Endothelial cell of umbilical vein (primary cell): ENCODE results near the gene TPSG1.

Experiments
- EZH2 ChIP-seq: IDR thresholded peaks from 2 replicates; pipeline ENCODE4 v1.6.1; 2012; ENCODE audit warnings: borderline replicate concordance, low read depth, mild to moderate bottlenecking, moderate library complexity, low read length, inconsistent platforms; ENCODE audit not compliant: severe bottlenecking
- FOS ChIP-seq: IDR thresholded peaks from 2 replicates; pipeline ENCODE4 v1.6.1; 2011; ENCODE audit warnings: mild to moderate bottlenecking, low read length, moderate library complexity, borderline replicate concordance; ENCODE audit not compliant: insufficient read depth
- POLR2A ChIP-seq: IDR thresholded peaks from 2 replicates; pipeline ENCODE4 v1.6.1; 2012; ENCODE audit warnings: low read depth, mild to moderate bottlenecking, control low read depth, low read length
- TF ChIP-seq, protein P1 (sequence below), 2 donors: IDR thresholded peaks; 1 replicate in 1 of 2; 2 replicates in 1 of 2; pipeline ENCODE4 v1.5.1; 2011; ENCODE audit warnings: low read length in 2 of 2, mild to moderate bottlenecking in 2 of 2, moderate library complexity in 2 of 2, control low read depth in 1 of 2, inconsistent platforms in 1 of 2, low read depth in 1 of 2; ENCODE audit not compliant: insufficient read depth in 1 of 2; ENCODE audit errors: extremely low read depth in 1 of 2

DNA sequence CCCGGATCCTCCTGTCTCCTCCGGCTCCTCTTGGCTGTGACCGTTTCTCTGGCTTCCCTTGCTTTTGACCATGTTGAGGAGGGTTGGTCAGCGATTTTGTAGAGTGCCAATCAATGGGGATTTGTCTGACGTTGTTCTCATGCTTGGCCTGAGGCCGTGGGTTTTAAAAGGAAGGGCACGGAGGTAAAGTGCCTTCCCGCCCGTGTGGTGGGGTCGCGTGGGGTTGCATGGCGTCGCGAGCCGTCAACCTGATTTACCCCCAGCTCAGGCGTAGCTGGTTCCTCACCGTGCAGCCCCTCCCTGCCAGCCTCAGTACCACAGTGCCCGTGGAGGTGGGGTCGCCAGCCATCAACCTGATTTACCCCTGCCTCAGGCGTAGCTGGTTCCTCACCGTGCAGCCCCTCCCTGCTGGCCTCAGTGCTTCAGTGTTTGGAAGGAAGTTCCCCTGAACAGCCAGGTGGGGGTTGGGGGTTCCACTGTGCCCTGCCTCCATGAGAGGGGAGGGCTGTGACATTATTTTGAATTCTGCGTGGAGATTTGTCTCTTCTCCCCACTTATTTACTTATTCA, 20.5 kb upstream of the TPSG1 start:
- TF ChIP-seq, protein P1, sequence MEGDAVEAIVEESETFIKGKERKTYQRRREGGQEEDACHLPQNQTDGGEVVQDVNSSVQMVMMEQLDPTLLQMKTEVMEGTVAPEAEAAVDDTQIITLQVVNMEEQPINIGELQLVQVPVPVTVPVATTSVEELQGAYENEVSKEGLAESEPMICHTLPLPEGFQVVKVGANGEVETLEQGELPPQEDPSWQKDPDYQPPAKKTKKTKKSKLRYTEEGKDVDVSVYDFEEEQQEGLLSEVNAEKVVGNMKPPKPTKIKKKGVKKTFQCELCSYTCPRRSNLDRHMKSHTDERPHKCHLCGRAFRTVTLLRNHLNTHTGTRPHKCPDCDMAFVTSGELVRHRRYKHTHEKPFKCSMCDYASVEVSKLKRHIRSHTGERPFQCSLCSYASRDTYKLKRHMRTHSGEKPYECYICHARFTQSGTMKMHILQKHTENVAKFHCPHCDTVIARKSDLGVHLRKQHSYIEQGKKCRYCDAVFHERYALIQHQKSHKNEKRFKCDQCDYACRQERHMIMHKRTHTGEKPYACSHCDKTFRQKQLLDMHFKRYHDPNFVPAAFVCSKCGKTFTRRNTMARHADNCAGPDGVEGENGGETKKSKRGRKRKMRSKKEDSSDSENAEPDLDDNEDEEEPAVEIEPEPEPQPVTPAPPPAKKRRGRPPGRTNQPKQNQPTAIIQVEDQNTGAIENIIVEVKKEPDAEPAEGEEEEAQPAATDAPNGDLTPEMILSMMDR (IDR thresholded peaks at IDR 0.05; ENCODE audit: extremely low read depth in 1 of 2, insufficient read depth in 1 of 2, low read depth in 1 of 2, low read length in 2 of 2), result no peak
- TF ChIP-seq FOS, result no peak
- TF ChIP-seq POLR2A, result no peak
- no peak for TF ChIP-seq EZH2
